GM18870 (cell line): ENCODE results near the gene TRIM29.

Experiments
- ATAC-seq: cut with Tn5 transposase; IDR thresholded peaks from one replicate; pipeline ENCODE4 v1.9.1; 2021; ENCODE audit warnings: moderate library complexity; ENCODE audit not compliant: unreplicated experiment

The TRIM29 gene

GRCh38 chr11:120098503-120099020 is 39.4 kb downstream of the TRIM29 start:
- ATAC-seq: no peak

- no peak for ATAC-seq
These were observed 40.1 kb downstream of the TRIM29 start for GRCh38 chr11:120097721-120098385.

DNA sequence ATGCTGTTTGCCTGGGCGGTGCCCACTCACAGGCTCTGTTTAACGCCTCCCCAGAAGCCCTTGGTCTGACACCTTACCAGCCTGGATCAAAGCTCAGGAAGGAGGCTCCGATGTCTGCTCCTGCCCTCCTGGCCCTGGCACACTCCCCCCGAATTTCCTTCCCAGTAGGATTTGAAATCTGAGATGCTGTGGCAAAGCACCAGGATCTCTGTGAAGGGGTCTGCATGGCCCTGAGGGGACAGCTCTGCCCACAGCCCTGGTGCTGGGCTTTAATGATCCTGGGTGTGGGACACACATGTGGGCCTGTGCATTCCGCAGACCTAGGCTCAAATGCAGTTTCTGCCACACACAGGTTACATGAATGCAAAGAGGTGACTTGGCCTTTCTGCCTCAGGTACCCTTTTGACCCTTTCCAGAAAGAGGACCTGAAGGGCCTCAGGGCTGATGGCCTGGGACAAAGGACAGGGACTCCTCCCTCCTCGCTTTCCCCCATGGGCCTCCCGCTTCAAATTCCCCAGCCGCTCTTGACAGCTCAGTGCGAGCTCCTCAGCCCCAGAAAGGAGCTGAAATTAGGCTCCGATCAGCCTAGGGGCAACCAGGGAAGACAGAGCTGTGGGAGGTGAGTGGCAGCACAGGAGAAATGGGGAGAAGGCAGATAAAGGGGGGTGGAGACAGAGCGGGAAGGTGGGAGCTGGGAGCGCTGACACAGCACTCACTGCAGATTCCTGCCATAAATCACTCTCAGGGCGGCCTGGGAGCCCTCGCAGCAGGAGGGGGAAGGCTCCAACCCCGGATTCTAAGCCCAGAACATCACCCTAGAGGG is 41.3 kb downstream of the TRIM29 start:
- ATAC-seq: no peak

GRCh38 chr11:120095516-120095915 is 42.4 kb downstream of the TRIM29 start:
- no peak for ATAC-seq

DNA sequence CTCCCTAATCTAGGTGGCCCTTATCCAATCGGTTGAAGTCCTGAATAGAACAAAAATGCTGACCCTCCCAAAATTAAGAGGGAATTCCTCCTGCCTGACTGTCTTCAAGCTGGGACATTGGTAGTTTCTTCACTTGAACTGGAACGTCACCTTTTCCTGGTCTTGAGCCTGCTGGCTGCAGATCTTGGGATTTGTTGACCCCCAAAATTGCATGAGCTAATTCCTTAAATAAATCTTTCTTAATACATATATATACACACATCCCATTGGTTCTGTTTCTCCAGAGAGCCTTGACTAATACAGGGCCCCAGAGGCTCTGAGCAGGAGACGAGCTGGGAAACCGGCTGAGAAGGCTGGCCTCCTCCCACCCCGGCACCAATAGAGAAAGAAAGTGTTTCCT is 46.2 kb downstream of the TRIM29 start:
- ATAC-seq: no peak

DNA sequence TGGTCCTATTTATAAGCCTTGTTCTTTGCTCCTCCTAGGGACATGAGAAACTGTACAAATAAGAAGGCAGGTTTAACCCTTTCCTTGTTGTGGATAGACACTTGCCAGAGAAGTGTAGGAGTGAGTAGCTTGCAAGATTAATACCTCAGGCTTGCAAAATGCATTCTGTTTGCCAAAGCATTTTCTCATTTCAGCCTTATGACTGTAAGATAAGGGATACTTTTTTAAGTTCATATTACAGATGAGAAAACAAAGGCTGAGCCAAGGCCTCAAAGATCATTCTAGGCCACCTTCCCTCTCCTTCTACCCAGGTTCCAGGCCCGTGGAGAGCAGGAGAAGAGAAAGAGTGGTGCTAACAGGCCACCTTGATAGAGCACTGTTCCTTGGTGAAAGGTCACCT is 46.8 kb downstream of the TRIM29 start:
- ATAC-seq: no peak

DNA sequence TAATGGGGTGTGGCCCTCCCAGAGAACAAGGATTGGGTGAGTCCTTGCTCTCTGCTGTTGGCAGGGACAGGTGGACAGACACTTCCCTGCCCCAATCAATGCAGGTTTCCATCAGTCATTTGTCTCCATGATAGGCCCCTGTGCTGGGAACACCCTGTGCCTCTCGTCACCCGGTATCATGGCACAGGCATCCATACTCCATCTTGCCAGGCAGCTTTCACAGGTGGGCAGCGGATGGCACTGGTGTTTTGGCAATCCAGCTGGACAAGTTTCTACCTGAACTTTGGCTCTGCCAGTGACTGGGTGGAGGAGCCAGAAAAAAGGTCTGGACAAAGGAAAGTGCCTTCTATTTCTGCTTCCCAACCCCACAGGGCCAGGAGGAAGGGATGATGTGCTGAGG is 47.5 kb downstream of the TRIM29 start:
- ATAC-seq: no peak

DNA sequence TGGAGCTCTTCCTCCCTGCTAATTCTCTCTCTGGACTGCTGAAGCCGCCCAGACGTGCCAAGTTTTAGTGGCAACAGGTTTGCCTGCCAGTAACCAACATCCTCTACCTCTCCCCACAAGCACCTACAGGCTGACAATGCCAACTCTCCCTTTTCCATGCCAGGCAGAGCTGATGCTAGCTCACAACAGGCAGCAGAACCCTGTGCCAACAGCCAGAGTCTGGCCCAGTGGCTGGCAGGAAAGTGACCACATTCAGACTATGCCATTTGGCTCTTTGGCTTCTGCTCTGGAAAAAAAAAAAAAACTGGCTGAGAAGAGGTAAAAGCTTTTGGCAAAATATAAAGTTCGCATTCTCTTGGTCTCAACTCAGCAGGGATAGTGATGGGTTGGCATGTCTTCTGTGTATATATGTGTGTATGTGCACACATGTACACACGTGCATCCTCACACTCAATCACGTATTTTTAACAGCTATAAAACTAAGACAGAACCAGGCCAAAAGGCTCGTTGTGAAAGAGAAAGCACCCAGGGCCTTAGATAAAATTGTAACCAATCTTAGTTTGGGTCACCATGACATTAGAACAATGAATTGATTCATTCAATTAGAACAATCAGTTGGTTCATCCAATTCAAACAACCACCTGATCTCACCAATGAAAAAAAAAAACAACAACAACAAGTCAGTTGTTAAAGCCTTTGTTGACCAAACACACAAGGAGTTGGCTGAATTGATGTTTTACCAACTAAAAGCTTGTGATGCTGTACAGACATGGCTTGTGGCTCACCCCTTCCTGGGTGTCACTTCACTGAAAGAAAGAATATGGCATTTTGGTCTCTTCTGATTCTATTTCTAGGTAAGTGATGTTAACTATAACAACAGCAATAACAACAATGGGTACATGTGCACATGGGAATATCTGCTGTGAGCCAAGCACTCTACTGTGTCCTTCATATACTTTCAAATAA is 48.6 kb downstream of the TRIM29 start:
- ATAC-seq: no peak

GRCh38 chr11:120088056-120088455 is 49.9 kb downstream of the TRIM29 start:
- no peak for ATAC-seq

- no peak for ATAC-seq
These were observed 51.3 kb downstream of the TRIM29 start for GRCh38 chr11:120086651-120087050.

GRCh38 chr11:120079750-120080610 is 57.9 kb downstream of the TRIM29 start:
- no peak for ATAC-seq

DNA sequence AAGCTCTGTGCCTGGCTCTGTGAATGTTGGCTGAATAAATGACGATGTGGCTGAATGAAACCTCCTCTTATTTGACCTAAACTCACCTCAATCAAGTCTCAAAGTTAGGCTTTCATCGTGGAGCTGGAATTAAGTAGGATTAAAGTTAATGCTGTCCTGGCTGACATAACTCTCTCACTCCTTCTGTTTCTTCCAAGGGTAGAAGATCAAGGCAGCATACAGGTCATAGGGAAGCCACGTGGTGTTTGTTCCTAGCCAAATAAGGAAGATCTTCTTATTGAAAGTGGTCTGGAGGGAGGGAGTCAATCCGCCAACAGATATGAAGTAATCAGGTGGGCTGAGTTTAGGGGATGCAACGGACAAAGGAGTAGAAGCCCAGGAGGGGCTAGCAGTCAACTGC is 59.5 kb downstream of the TRIM29 start:
- ATAC-seq: no peak

DNA sequence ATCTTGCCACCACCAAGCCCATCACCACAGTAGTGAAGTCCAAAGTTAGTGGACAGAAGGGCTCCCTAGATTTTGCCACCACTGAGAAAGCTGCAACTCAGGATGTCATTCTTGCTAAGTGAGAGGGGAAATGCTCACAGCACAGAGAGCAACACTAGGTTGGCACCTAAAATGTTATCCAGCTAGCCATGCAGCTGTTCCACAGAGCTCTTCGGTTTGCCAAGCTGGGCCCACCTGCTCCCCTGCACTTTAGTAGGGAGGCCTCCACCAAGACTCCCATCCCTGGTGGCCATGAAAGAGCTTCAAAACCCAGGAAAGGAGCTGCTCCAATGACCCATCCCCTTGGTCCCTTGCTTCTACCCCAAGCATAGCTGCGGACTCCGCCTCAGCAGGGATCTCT is 63.8 kb downstream of the TRIM29 start:
- ATAC-seq: no peak

DNA sequence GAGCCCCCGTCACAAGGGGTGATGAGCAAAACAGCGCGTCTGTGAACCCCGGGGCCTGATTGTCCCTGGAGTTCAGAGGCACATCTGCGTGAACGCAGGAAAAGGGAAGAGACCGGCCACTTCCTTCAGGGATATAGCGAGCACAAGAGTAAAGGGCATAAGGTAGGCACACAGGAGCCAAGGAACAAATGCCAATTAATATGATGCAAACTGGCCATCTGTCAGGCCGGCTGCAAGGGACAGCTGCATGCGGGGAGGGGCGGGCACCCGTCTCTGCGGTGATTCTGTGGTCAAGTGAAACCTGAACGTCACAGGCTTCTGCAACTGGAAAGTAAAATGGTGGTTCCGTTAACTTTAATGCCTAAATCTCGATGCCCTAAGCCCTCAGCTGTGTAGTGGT is 64.7 kb downstream of the TRIM29 start:
- ATAC-seq: no peak

- ATAC-seq: no peak
These were observed 69.8 kb downstream of the TRIM29 start for GRCh38 chr11:120068114-120068573.

- ATAC-seq: no peak
These were observed 70.3 kb downstream of the TRIM29 start for GRCh38 chr11:120067438-120068113.

- no peak for ATAC-seq
These were observed 71.0 kb downstream of the TRIM29 start for GRCh38 chr11:120066738-120067437.

- ATAC-seq: no peak
These were observed 72.0 kb downstream of the TRIM29 start for GRCh38 chr11:120065876-120066275.

DNA sequence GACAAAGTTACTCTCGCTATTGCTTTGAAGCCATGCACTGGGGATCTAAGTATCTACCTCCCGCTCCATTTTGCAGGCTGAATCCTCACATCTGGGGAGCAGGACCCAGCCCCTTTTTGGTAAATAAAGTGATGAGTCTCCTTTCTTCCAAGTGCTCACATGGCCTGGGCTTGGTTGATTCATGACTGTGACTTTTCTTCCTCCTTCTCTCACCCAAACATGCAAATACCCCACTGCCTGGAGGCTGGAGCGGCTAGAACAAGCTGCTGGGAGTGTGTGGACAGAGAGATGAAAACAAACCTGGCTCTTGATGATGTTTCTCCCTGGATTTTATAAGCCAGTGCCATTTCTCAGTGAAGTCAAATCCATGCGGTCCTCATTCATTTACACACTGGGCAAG is 72.7 kb downstream of the TRIM29 start:
- ATAC-seq: no peak
